Fibroblast of skin of left quadriceps (primary cell): ENCODE results near the gene LEFTY1.
A peak's percentile ranks its signal among the peaks of the same experiment; 100 is the strongest.
"Not testable (repeated sequence)": the region's sequence is repeated elsewhere in the genome, so short reads cannot be mapped to it uniquely, and the experiment has no call there.

Experiments used
- DNase-seq, 2 experiments: peaks; one replicate each; pipeline ENCODE4 v3.0.0-alpha.2; 2013; ENCODE audit warnings: low read depth in 2 of 2

Gene LEFTY1

DNA sequence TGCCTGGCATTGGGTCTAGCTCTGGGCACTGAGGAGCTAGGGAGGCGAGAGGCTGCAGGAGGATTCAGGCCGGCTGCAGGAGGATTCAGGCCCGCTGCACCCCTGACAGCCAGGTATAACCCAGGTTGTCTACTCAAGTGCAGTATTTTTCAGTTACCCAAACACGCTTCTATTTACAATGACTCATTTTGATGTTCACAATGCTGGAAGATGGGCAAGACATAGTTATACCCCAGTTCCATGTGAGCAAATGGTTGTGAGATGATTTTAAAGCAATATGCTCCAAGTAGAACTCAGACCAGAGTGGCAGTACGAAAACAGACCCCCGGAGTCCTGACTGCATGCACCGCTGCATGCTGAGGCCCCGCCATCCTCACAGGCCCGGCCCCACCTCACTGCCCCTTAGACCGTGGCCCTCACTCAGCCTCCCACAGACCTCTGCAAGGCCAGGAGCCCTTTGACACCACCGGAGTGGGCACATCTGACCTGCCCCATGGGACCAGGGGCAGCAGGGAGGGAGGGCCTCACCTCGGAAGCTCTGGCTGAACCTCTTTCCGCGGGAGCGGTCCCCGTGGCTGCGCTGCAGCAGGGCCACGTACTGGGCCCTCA, 553 bp downstream of the LEFTY1 start:
- DNase-seq, result no peak

DNA sequence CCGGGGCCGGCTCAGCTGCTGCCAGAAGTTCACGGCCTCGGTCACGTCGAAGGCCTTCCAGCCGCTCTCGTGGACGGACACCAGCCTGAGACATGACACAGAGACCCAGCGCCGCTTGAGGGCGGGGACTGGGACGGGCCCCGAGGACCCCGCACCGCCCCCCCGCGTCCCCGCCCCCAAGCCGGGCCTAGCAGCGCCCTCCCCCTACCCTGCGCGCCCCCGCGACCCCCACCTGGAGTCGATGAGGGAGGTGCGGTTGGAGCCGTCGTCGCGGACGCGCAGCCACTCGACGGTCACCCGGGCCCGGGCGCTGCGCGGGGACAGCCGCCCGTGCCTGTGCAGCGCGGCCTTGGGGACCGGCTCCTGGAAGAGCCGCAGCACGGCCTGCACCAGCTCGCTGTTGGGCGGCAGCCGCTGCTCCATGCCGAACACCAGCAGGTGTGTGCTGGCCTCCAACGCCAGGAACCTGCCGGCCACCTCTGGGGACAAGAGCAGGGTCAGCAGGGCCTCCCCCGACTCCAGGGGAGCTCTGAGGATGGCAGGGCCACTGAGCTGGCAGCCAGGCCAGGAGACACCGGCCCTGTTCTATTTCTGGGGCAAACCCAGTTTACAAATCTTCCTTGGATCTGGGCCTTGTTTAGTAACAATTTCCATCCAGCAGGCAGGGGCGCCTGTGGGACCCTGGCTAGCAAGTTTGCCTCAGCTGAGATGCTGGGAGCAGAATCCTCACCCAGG, 1.2 kb downstream of the LEFTY1 start:
- not testable (repeated sequence) for DNase-seq

DNA sequence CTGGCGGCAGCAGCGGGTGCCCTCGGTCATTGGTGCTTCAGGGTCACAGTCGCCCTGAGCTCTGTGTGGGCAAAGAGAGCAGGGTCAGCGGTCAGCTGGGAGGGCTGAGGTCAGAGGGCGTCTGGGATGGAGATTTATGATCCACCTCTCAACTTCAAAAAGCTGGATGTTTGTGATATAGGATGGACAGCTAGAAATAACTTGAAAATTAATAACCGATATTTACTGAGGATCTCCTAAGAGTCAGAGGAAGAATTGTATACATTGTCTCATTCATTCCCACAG, 2.0 kb downstream of the LEFTY1 start:
- DNase-seq, result no peak

DNA sequence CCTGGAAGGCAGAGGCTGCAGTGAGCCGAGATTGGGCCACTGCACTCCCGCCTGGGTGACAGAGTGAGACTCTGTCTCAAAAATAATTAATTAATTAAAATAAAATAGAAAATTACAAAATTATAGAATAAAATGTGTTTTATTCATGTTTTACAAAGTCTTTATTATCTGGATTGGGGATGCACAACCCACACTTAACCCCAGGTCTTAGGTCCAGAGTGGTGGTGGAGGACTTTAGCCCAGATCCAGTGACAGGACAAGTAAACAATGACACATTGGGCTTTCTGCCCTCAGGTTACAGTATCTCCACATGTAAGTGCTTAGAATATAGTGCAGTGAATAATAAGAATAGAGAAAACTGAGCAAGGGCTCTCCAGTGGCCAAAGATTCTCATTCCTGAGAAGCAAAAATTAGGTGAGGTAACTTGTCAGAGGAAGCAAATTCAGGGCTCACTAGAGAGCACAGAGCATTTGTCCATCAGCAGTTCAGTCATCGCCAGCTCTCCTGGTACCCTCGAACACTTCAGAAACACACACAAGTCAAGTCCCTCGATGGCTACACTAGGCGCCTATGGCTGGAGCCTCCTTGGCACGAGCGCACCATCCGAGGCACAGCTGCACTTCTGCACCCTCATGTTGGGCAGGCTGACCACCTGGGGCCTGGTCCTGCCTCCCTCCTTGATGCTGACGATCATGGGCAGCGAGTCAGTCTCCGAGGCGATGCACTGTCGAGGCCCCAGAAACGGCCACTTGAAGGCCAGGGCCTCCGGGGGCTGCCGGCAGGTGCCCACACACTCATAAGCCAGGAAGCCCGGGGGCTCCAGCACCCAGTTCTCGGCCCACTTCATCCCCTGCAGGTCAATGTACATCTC, 2.6 kb downstream of the LEFTY1 start:
- no peak for DNase-seq

DNA sequence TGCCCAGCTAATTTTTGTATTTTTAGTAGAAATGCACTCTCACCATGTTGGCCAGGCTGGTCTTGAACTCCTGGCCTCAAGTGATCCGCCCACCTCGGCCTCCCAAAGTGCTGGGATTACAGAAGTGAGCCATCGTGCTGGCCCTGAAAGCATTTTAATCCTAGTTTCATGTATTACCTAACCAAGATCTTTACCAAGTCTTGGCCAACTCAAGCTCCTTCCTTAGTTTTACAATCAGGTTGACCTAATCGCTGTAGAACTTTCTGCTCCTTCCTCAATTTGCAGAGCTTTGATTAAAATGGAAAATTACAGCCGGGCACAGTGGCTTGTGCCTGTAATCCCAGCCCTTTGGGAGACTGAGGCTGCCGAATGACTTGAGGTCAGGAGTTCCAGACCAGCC, 3.6 kb downstream of the LEFTY1 start:
- DNase-seq, result no peak

DNA sequence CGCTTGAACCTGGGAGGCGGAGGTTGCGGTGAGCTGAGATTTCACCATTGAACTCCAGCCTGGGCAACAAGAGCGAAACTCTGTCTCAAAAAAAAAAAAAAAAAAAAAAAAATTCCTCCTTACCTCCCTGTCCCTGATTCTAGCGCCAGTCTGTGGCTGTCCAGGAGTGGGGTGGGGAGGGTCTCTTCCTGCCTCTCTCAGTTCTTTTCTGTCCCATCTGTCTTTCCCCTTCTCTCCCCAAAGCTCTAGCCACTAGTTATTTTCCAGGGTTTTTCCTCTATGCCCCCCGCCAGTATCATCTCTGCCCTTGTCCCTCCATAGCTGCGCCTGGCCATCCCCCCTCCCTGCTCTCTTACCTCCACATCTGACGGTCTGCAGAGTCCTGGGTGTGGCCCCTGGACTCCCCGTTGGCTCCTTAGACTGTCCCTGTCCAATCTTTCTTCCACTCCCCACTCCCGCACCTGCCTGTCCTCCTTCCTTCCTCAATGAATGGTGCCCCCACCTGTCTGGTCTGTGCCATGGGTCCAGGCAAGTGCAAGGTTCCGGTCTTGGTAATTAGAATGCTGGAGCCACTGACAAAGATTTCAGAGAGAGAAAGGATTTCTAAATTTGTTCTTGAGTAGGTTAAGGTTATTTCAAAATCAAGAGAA, 5.2 kb downstream of the LEFTY1 start:
- DNase-seq, result no peak

DNA sequence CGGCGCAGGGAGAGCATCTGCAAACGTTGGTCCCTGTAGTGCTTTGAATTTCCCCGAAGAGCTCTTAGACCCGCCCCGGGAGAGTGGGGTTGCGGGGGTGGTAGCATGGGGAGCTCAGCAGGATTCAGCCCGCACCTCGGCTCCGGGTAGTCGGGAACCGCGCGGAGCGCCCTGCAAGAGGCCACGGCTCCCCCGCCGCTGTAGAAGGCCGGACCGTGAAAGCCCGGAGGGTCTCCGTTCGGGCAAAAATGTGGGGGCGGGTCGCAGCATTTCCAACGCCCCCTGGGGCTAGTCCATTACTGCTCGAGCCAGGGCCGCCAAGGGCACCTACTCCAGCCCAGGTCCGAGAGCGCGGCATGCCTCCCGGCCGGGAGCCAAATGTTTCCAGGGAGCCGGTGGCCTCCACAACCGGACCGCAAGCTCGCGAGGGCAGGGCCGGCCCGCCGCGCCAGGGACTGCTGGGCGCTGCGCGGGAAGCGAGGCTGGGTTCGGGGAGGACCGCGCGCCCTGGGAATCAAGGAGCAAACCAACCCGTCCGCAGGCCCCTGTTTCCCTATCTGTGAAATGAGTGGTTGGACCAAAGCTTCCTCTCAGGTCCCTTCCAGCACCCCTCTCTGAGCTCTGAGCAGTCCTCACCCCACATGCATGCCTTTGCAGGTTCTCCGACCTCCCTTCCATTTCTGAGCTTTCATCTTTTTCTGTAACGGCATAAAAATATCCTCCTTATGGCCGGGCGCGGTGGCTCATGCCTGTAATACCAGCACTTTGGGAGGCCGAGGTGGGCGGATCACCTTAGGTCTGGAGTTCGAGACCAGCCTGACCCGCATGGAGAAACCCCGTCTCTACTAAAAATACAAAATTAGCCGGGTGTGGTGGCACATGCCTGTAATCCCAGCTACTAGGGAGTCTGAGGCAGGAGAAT, 6.0 kb downstream of the LEFTY1 start:
- DNase-seq, result no peak

DNA sequence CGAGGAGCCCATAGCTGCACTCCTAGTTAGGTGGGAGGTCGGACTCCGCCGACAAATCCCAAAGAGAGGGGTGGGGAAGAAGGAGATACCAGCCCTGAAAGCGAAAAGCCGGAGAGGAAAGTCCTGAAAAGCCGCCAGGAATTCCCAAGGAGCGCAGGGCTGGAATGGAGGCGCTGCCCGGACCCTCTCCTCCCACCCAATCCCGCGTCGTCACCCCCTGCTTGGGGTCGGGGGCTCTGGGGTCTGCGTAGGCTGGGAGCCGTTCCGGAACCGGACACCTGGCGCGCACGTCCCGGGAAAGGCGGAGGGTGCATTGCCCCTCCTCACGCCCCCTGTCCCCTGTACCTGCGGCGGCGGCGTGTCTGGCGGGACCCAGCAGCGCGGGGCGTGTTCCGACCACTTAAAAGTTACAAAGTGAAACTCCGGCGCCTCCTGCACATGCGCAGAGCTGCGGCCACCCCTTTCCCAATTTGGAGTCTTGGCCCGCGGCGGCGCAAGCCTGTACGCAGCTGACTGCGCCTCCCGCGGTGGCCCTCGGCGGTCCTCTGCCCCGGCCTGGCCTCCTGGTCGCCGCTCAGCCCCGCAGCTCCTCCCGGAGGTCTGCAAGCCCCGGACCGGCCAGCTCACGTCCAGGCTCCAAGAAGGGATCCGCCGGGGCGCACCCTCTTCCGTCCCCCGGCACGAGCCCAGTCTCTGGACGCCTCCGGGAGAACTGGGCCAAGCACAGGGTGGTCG, 6.8 kb downstream of the LEFTY1 start, which contains the start of gene TMEM63A:
TMEM63A (minus strand) TSS at position 422 of the 735 bp plus-strand sequence. CDS start 4,800 bp downstream, outside the sequence.
- DNase-seq, result peak; percentile 55 to 61

DNA sequence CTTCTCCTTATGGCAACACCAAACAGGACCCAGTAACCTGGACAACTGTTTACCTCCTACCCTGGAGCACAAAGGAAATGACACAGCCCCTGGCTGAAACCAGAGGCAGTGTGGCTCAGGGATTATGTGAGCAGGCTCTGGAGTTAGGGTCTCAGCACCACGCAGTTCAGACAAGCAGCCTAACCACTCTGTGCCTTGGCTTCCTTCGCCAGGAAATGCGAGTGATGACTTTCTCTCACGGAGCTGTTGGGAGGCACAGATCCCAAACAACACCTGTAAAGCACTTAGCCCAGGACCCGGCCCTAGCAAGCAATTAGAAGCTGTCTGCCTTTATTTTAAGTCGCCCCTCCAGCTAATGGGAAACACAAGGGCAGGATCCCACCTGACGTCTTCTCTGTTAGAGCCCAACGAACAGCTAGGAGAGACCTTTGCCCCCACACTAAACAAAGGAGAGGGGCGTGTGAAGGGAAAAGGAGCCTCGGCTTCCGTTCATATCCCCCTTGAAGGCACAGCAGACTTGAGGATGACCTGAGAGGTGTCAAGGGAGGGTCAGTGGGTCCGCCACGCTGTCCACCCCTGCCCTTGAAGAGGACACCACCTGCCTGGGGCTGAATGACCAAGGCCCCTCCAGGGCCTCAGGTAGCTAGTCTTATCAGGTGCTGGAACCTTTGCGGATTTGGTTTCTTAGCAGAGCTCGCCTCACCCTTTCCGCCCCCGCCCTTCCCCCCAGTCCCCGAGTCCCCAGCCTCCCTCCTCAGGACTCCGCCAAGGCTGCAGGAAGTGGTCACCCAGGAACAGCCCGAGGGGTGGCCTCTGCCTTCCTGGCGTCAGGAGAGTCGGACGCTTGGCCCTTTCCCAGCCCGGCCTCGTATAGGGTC, 7.6 kb downstream of the LEFTY1 start:
- DNase-seq, result no peak

DNA sequence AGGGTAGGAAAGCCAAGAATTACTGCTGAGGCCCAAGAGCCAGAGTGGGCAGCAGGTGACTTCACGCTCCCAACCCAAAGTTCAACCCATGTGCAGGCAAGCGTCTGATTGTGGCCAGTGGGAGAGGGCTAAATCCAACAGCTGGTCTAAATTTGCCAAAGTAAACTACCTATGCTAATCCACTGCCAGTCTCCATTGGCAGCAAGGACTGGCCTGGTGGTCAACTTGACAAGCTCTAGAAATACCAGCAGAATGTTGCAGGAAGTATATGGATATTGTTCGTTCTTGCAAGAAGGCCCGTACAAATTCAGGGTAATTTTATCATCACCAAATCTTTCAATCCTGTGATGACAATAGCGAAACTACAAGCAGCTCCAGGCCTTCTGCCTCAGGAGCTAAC, 8.3 kb downstream of the LEFTY1 start:
- no peak for DNase-seq

DNA sequence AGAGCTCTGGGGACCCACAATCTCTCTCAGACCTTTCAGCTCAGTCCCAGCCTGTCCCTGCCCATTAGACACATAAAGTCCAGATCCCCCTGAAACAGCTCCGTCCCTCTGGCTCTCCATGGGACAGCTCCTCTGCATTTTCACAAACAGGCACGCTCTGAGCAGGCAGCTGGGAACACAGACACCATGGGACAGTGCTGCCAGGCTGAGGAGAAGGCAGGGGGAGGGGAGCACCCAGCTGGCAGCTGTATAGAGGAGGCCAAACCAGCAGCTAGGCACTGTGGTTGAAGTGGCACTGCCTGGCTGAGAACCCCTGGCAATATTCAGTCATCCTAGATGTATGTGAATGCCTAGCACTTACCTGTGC, 8.7 kb downstream of the LEFTY1 start:
- DNase-seq, result no peak

DNA sequence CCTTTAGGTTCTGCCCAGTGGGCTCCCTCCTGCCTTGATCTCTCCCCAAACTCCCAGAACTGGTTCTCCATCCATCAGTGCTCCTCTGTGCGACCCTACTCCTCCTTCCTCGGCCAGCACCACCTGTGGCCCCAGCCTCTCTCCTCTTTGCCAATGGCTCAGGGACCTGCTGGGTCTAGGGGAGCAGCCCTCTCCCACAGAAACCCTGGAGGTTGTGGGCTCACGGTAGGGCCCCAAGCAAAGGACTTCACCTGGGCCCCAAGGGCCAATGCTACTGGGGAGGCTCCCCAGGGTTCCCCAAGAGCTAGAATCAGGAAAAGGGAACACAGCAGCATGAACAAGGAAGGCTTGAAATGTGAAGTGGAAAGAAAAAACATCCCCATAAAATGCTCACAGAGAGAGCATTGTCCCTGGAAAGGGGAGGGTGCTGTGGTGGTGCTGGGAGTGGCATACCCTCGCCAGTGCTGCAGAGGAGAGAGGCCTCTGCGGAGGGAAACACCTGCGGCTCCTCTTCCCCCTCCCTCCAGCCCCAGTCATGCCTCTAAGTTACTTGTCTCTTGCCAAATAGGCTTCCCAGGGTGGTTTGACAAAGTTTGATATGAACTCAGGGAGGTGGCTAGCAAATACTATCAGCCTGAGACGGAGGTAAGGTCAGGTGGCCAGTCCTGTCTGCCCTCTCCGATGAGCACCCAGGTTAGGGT, 9.3 kb downstream of the LEFTY1 start:
- no peak for DNase-seq

DNA sequence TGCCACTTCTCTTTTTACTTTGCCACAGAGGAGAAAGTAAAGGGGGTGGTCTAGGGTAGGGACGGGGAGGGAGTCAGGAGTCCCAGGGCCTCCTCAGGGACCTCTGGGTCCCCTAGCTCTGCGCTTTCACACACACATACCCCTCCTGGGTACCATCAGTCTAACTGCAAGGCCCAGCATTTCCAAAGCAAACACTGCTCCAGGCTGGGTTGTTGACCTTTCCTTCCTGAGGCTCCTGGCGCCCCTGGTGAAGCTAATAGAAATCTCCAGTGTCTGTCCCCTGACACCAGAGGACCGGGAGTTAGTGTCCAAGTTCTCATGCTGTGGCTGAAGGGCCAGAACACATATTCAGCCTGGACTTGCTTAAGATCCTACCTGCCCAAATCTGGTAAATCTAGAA, 10.7 kb downstream of the LEFTY1 start:
- no peak for DNase-seq

DNA sequence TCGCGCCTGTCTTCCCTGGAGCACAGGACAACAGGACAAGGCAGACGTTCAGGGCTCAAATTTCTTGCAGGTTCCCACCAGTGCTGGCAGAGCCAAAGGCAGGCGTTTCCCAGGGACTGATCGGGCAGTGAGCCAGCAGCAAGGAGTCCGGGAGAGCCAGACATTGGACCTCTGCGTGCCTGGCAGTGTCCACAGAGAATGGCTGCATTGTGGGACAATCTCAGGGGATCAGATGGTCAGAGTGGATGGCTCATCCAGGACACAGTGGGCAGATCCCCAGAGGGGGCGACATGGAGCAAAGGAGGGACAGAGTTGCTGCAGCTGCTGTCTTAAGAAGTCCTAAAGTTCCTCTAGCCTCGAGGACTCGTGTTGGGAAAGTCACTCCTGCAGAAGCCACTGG, 11.4 kb downstream of the LEFTY1 start:
- DNase-seq, result no peak

DNA sequence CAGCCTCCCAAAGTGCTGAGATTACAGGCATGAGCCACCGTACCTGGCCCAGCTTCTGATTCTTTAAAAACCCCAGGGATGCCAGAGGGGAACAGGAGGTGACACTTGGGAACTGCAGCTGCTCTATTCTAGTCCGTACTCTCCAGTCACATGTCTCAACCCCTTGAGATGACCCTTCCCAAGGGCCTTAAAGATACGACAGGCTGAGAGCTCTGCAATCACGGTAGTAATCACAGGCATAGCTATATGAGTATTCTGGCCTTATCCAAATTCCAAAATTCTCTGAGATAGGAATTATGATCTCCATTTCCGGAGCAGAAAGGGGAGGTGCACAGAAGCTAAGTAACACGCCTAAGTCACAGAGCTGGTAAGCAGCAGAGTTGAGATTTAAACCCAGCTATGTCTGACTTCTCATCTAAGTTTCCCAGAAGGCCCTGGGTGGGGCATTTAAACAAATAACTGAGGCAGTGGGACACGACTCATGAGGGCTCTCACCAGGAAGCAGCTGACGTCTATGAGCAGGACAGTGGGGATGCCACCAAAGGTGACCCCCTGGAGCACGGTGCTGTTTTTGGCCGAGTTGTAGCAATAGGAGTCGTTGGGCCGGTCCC, 11.9 kb downstream of the LEFTY1 start:
- DNase-seq, result no peak

DNA sequence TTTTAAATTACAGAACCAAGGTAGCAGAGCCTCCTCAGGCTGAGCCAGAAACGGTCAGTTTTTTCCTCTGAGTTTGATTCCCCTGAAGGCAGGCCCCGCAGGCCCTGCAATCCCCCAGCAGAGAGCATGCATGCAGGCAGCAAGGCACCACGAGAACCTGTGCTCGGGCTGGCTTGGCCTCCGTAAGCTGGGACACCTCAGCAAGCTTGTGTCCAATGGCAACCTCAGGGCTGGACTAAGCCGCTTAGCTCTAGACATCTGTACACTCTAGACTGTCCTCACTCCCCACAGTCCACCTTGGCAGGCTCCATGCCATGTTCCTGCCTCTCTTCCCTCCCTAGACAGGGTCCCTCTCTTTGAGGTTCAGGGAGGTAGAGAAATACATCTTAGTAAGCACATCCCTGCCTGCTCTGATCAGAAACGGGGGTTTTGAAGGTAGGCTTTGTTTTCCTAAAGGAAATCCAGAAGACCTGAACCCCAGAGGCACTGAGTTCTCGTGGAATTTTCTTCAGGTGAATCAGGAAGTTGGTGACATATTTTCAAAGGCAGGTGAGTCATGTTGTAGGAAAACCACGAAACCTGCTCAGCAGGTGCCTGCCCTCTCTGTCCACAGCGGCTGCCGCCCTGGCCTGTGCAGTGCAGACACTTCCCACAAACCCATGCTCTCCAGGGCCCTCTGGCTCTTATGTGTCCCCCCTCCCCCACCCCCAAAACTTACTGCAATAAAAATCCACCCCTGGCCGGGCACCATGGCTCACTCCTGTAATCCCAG, 13.7 kb downstream of the LEFTY1 start:
- no peak for DNase-seq

DNA sequence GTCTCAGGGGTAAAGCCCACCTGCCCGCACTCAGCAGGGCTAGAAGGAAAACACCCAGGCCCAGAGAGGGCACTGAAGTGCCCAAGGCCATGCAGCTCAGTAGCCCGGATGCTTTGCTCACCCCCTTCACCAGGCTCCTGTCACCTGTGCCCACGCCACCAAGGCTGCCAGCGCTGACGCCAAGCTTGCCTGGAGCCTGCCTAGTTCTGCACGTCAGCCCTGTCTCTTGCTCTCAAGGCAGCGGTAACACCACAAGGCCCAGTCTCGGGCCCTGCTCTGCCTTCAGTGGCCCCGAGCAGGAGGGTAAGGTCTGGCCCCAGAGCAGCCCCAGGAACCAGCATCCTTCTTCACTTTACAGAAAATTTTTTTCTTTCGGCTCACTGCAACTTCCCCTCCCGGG, 14.5 kb downstream of the LEFTY1 start:
- DNase-seq, result no peak
